ENCODE results near the gene PCSK5. TPM values are rescaled to one million over a fixed set of nuclear protein-coding genes. Genes with fewer than 3 reads are reported as not detected.
"Not testable (repeated sequence)": the region's sequence is repeated elsewhere in the genome, so short reads cannot be mapped to it uniquely, and the experiment has no call there.

The PCSK5 gene
- total RNA-seq, 2 experiments from 2014 or later, result 14.4 to 15.2 TPM

DNA sequence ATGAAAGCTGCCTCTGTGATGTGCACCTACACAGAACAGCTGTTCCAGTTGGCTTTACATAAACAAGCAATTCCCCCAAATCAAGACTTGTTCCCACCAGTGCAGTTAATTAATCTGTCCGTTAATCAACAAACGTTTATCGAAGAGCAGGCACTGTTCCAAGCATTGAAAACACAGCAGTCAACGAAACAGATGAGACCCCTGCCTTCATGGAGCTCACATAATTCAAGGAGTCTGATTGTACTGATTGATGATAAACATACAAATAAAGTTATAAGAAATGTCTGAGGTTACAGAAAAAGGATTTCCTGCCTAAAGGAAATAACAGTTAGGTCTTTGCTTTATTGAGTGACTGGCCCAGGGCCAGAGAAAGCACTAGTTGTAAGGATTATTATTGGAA lies 26.2 kb upstream of the PCSK5 start:
- Mint-ChIP-seq H3K36me3 (ENCODE audit: low read depth) (no peaks in the 10 kb centered on the region), H3K27me3 (no peaks in the 10 kb centered on the region), H3K4me3 (no peak overlapping the region), H3K9me3 (no peaks in the 10 kb centered on the region), H3K27ac (no peak overlapping the region), H3K4me1 (ENCODE audit: low read depth) (peaks cover 4% of the 10 kb centered on the region)
- TF ChIP-seq, protein P1, sequence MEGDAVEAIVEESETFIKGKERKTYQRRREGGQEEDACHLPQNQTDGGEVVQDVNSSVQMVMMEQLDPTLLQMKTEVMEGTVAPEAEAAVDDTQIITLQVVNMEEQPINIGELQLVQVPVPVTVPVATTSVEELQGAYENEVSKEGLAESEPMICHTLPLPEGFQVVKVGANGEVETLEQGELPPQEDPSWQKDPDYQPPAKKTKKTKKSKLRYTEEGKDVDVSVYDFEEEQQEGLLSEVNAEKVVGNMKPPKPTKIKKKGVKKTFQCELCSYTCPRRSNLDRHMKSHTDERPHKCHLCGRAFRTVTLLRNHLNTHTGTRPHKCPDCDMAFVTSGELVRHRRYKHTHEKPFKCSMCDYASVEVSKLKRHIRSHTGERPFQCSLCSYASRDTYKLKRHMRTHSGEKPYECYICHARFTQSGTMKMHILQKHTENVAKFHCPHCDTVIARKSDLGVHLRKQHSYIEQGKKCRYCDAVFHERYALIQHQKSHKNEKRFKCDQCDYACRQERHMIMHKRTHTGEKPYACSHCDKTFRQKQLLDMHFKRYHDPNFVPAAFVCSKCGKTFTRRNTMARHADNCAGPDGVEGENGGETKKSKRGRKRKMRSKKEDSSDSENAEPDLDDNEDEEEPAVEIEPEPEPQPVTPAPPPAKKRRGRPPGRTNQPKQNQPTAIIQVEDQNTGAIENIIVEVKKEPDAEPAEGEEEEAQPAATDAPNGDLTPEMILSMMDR (IDR thresholded peaks at IDR 0.05), result no peak
- Histone ChIP-seq H3K9me3 (ENCODE audit: control insufficient read depth in 1 of 2, insufficient read depth in 1 of 2, low read length in 2 of 2) (no peaks in the 10 kb centered on the region), H3K36me3 (ENCODE audit: insufficient read depth, low read length) (no peaks in the 10 kb centered on the region), H3K4me1 (ENCODE audit: insufficient read depth, low read length) (no peaks in the 10 kb centered on the region), H3K27me3 (ENCODE audit: control insufficient read depth in 1 of 2, insufficient read depth in 2 of 2, low read length in 2 of 2) (no peaks in the 10 kb centered on the region), H3K27ac (ENCODE audit: low read depth in 1 of 2, low read length in 2 of 2) (no peak overlapping the region), H3K4me3 (ENCODE audit: low read length) (no peak overlapping the region)
- CTCF ChIA-PET, result no interaction called here
- no peak for DNase-seq
- intact Hi-C loops (cut with DNase I, micrococcal nuclease), result loop anchor here in 1 of 2 experiments (10.0 kb wide), 1 partner anchor 649 kb away; no protein-coding TSS in a partner anchor
- no peak for ATAC-seq (ENCODE audit: poor library complexity)
- POLR2A ChIA-PET, result no interaction called here

DNA sequence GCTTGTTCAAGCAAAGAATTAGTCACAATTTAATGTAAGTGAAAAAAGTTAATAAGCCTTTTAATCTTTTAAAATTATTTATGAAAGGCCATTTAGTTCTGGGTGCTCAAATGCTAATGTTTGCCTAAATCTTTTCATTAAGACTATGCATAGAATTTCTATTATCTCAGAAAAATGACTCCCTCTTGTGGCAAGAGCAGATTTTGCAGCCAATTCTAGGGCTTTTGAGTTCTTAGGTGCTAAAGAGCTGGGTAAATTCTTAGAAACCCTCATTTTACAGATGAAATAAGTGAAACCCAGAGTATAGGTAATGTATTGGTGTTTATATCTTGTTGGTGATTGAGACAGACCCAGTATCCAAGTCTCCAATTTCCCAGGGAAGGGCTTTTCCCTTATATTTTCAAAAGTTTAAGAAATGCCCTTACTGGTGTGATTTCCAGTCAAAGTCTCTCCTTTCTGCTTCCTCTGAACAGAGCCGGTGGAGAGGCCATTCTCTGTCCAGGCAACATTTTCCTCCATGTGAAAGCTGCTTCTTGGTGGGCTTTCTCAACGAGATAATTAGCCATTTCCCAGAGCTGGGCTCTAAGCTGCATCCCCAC lies 24.1 kb upstream of the PCSK5 start:
- Histone ChIP-seq H3K27ac (ENCODE audit: low read depth in 1 of 2, low read length in 2 of 2) (no peak overlapping the region), H3K36me3 (ENCODE audit: insufficient read depth, low read length) (no peaks in the 10 kb centered on the region), H3K4me3 (ENCODE audit: low read length) (no peak overlapping the region), H3K9me3 (ENCODE audit: control insufficient read depth in 1 of 2, insufficient read depth in 1 of 2, low read length in 2 of 2) (no peaks in the 10 kb centered on the region), H3K27me3 (ENCODE audit: control insufficient read depth in 1 of 2, insufficient read depth in 2 of 2, low read length in 2 of 2) (no peaks in the 10 kb centered on the region), H3K4me1 (ENCODE audit: insufficient read depth, low read length) (no peaks in the 10 kb centered on the region)
- TF ChIP-seq, protein P1 (IDR thresholded peaks at IDR 0.05), result peak; percentile 83
- H3K4me3 Mint-ChIP-seq, result no peak overlapping the region
- H3K27ac Mint-ChIP-seq, result no peak overlapping the region
- H3K9me3 Mint-ChIP-seq, result no peaks in the 10 kb centered on the region
- CTCF ChIA-PET, result interaction anchor here (0.5 to 1.7 kb wide), 6 partner anchors 9 to 291 kb away, joined by 3 to 6 read pairs (median 4); partner anchors contain the start of gene PCSK5
- POLR2A ChIA-PET, result interaction anchor here (1.3 kb wide), 1 partner anchor 24 kb away, joined by 4 read pairs; the partner anchor contains the start of gene PCSK5
- H3K4me1 Mint-ChIP-seq (ENCODE audit: low read depth), result peaks cover 19% of the 10 kb centered on the region
- ATAC-seq (ENCODE audit: poor library complexity) (no peak), DNase-seq (peak in 10 of 14 experiments; percentile 7 to 67 (median 31))
- H3K36me3 Mint-ChIP-seq (ENCODE audit: low read depth), result no peaks in the 10 kb centered on the region
- intact Hi-C loops (cut with DNase I, micrococcal nuclease), result loop anchor here (2.0 to 10.0 kb wide), 3 partner anchors 436 to 1092 kb away; no protein-coding TSS in a partner anchor
- H3K27me3 Mint-ChIP-seq, result no peaks in the 10 kb centered on the region

DNA sequence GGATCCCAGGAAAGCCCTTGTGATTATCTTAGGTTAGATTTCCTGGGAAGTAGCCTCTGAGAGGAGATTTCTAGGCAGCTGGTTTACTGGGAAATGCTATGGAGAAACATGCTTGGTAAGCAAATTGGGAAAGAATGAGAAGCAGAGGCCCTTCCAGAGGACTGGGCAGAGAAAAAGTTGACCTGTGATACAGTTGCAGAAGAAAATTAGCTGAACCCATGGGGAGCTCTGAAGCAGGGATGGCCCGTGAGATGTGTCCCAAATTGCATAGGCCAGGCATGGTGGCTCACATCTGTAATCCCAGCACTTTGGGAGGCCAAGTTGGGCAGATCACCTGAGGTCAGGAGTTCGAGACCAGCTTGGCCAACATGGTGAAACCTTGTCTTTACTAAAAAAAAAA lies 21.9 kb upstream of the PCSK5 start:
- ATAC-seq (ENCODE audit: poor library complexity); H3K27ac Mint-ChIP-seq; H3K27me3 Mint-ChIP-seq; H3K4me3 Mint-ChIP-seq; DNase-seq; H3K4me3 ChIP-seq (ENCODE audit: low read length); H3K27me3 ChIP-seq (ENCODE audit: control insufficient read depth in 1 of 2, insufficient read depth in 2 of 2, low read length in 2 of 2); H3K4me1 ChIP-seq (ENCODE audit: insufficient read depth, low read length); H3K36me3 ChIP-seq (ENCODE audit: insufficient read depth, low read length); H3K9me3 Mint-ChIP-seq; H3K36me3 Mint-ChIP-seq (ENCODE audit: low read depth); POLR2A ChIA-PET; H3K27ac ChIP-seq (ENCODE audit: low read depth in 1 of 2, low read length in 2 of 2); H3K9me3 ChIP-seq (ENCODE audit: control insufficient read depth in 1 of 2, insufficient read depth in 1 of 2, low read length in 2 of 2): not testable (repeated sequence)
- intact Hi-C loops (cut with DNase I, micrococcal nuclease), result loop anchor here (5.0 to 10.0 kb wide), 2 partner anchors 434 to 654 kb away; no protein-coding TSS in a partner anchor
- H3K4me1 Mint-ChIP-seq (ENCODE audit: low read depth), result peaks cover 19% of the 10 kb centered on the region
- CTCF ChIA-PET, result interaction anchor here (0.5 kb wide), 1 partner anchor 123 kb away, joined by 3 read pairs; no protein-coding TSS in a partner anchor

All from CD4-positive, alpha-beta T cell (primary cell).